ENCODE data around the gene SUSD6. TPM values are rescaled to one million over a fixed set of nuclear protein-coding genes. Genes with fewer than 3 reads are reported as not detected.
A peak's percentile ranks its signal among the peaks of the same experiment; 100 is the strongest.

Gene SUSD6
- total and polyA plus RNA-seq, 2 experiments from 2014 or later = 2.8 to 3.4 TPM

DNA sequence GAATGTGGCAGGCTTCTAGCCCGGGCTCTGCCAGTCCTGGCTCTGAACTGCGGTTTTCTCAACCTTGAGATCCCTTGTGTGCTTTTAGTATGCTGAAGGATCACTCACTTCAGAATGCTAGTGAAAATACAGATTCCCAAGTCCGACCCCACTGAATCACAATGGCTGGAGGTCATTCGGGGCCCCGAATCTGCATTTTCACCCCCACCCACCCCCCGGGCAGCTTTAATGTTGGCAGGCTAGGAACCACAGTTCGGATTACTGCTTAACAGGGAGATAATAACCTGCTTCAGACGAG, 573 bp upstream of the SUSD6 start:
- H3K4me1 ChIP-seq (ENCODE audit: insufficient read depth) = peaks cover 16% of the 10 kb centered on the region
- Mint-ChIP-seq H3K4me1 (peaks cover 42% of the 10 kb centered on the region), H3K4me3 (peak overlapping the region; percentile 90), H3K36me3 (ENCODE audit: low read depth) (no peaks in the 10 kb centered on the region; the same call in 2 of the 3 replicates), H3K27me3 (ENCODE audit: insufficient read depth, low read depth, poor library complexity) (peaks cover 12% of the 10 kb centered on the region), H3K9me3 (no peaks in the 10 kb centered on the region), H3K27ac (peak overlapping the region; percentile 97)
- DNase-seq (ENCODE audit: low spot score) (peak; percentile 44), ATAC-seq (peak; percentile 15)
- H2AFZ ChIP-seq = peak overlapping the region; percentile 97
- no peaks in the 10 kb centered on the region for H3K79me2 ChIP-seq (replicated peaks; ENCODE audit: insufficient read depth)
- TF ChIP-seq, protein P1, sequence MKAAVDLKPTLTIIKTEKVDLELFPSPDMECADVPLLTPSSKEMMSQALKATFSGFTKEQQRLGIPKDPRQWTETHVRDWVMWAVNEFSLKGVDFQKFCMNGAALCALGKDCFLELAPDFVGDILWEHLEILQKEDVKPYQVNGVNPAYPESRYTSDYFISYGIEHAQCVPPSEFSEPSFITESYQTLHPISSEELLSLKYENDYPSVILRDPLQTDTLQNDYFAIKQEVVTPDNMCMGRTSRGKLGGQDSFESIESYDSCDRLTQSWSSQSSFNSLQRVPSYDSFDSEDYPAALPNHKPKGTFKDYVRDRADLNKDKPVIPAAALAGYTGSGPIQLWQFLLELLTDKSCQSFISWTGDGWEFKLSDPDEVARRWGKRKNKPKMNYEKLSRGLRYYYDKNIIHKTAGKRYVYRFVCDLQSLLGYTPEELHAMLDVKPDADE (IDR thresholded peaks at IDR 0.05) = no peak
- TF ChIP-seq, protein P2, sequence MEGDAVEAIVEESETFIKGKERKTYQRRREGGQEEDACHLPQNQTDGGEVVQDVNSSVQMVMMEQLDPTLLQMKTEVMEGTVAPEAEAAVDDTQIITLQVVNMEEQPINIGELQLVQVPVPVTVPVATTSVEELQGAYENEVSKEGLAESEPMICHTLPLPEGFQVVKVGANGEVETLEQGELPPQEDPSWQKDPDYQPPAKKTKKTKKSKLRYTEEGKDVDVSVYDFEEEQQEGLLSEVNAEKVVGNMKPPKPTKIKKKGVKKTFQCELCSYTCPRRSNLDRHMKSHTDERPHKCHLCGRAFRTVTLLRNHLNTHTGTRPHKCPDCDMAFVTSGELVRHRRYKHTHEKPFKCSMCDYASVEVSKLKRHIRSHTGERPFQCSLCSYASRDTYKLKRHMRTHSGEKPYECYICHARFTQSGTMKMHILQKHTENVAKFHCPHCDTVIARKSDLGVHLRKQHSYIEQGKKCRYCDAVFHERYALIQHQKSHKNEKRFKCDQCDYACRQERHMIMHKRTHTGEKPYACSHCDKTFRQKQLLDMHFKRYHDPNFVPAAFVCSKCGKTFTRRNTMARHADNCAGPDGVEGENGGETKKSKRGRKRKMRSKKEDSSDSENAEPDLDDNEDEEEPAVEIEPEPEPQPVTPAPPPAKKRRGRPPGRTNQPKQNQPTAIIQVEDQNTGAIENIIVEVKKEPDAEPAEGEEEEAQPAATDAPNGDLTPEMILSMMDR (conservative IDR thresholded peaks at IDR 0.05; ENCODE audit: low read depth in 2 of 2) = no peak
- no peak for TF ChIP-seq JUNB (IDR thresholded peaks at IDR 0.05; ENCODE audit: unreplicated experiment)
- no peak for TF ChIP-seq STAT1 (IDR thresholded peaks at IDR 0.05; ENCODE audit: unreplicated experiment)
- TF ChIP-seq ZNF114 (CRISPR knock-in tag; IDR thresholded peaks at IDR 0.05) = no peak
- TF ChIP-seq, protein P3, sequence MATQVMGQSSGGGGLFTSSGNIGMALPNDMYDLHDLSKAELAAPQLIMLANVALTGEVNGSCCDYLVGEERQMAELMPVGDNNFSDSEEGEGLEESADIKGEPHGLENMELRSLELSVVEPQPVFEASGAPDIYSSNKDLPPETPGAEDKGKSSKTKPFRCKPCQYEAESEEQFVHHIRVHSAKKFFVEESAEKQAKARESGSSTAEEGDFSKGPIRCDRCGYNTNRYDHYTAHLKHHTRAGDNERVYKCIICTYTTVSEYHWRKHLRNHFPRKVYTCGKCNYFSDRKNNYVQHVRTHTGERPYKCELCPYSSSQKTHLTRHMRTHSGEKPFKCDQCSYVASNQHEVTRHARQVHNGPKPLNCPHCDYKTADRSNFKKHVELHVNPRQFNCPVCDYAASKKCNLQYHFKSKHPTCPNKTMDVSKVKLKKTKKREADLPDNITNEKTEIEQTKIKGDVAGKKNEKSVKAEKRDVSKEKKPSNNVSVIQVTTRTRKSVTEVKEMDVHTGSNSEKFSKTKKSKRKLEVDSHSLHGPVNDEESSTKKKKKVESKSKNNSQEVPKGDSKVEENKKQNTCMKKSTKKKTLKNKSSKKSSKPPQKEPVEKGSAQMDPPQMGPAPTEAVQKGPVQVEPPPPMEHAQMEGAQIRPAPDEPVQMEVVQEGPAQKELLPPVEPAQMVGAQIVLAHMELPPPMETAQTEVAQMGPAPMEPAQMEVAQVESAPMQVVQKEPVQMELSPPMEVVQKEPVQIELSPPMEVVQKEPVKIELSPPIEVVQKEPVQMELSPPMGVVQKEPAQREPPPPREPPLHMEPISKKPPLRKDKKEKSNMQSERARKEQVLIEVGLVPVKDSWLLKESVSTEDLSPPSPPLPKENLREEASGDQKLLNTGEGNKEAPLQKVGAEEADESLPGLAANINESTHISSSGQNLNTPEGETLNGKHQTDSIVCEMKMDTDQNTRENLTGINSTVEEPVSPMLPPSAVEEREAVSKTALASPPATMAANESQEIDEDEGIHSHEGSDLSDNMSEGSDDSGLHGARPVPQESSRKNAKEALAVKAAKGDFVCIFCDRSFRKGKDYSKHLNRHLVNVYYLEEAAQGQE (IDR thresholded peaks at IDR 0.05; ENCODE audit: unreplicated experiment) = no peak
- TF ChIP-seq EZH2phosphoT487 (IDR thresholded peaks at IDR 0.05; ENCODE audit: unreplicated experiment) = no peak
- TF ChIP-seq NANOG (IDR thresholded peaks at IDR 0.05; ENCODE audit: borderline replicate concordance) = no peak
- TF ChIP-seq EZH2 (IDR thresholded peaks at IDR 0.05; ENCODE audit: low read depth, unreplicated experiment) = no peak
- no peak for TF ChIP-seq ZNF331 (CRISPR knock-in tag; IDR thresholded peaks at IDR 0.05; ENCODE audit: low read depth)
- TF ChIP-seq, protein P4, sequence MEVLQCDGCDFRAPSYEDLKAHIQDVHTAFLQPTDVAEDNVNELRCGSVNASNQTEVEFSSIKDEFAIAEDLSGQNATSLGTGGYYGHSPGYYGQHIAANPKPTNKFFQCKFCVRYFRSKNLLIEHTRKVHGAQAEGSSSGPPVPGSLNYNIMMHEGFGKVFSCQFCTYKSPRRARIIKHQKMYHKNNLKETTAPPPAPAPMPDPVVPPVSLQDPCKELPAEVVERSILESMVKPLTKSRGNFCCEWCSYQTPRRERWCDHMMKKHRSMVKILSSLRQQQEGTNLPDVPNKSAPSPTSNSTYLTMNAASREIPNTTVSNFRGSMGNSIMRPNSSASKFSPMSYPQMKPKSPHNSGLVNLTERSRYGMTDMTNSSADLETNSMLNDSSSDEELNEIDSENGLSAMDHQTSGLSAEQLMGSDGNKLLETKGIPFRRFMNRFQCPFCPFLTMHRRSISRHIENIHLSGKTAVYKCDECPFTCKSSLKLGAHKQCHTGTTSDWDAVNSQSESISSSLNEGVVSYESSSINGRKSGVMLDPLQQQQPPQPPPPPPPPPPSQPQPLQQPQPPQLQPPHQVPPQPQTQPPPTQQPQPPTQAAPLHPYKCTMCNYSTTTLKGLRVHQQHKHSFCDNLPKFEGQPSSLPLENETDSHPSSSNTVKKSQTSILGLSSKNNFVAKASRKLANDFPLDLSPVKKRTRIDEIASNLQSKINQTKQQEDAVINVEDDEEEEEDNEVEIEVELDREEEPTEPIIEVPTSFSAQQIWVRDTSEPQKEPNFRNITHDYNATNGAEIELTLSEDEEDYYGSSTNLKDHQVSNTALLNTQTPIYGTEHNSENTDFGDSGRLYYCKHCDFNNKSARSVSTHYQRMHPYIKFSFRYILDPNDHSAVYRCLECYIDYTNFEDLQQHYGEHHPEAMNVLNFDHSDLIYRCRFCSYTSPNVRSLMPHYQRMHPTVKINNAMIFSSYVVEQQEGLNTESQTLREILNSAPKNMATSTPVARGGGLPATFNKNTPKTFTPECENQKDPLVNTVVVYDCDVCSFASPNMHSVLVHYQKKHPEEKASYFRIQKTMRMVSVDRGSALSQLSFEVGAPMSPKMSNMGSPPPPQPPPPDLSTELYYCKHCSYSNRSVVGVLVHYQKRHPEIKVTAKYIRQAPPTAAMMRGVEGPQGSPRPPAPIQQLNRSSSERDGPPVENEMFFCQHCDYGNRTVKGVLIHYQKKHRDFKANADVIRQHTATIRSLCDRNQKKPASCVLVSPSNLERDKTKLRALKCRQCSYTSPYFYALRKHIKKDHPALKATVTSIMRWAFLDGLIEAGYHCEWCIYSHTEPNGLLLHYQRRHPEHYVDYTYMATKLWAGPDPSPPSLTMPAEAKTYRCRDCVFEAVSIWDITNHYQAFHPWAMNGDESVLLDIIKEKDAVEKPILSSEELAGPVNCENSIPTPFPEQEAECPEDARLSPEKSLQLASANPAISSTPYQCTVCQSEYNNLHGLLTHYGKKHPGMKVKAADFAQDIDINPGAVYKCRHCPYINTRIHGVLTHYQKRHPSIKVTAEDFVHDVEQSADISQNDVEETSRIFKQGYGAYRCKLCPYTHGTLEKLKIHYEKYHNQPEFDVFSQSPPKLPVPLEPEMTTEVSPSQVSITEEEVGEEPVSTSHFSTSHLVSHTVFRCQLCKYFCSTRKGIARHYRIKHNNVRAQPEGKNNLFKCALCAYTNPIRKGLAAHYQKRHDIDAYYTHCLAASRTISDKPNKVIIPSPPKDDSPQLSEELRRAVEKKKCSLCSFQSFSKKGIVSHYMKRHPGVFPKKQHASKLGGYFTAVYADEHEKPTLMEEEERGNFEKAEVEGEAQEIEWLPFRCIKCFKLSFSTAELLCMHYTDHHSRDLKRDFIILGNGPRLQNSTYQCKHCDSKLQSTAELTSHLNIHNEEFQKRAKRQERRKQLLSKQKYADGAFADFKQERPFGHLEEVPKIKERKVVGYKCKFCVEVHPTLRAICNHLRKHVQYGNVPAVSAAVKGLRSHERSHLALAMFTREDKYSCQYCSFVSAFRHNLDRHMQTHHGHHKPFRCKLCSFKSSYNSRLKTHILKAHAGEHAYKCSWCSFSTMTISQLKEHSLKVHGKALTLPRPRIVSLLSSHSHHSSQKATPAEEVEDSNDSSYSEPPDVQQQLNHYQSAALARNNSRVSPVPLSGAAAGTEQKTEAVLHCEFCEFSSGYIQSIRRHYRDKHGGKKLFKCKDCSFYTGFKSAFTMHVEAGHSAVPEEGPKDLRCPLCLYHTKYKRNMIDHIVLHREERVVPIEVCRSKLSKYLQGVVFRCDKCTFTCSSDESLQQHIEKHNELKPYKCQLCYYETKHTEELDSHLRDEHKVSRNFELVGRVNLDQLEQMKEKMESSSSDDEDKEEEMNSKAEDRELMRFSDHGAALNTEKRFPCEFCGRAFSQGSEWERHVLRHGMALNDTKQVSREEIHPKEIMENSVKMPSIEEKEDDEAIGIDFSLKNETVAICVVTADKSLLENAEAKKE (CRISPR knock-in tag; IDR thresholded peaks at IDR 0.05) = no peak
- no peak for TF ChIP-seq POLR2AphosphoS5 (IDR thresholded peaks at IDR 0.05; ENCODE audit: low read depth)
- no peak for TF ChIP-seq CREB1 (CRISPR knock-in tag; IDR thresholded peaks at IDR 0.05; ENCODE audit: low read depth)
- peak overlapping the region; percentile 71 for H3K4me3 ChIP-seq
- H3K36me3 ChIP-seq (ENCODE audit: insufficient read depth) = no peaks in the 10 kb centered on the region
- H3F3A ChIP-seq (replicated peaks; ENCODE audit: low read depth) = no peaks in the 10 kb centered on the region; the same call in 1 of the 2 replicates
- no peaks in the 10 kb centered on the region for H3K9me2 ChIP-seq (ENCODE audit: insufficient read depth)
- H3K27ac ChIP-seq (ENCODE audit: low read depth) = peak overlapping the region; percentile 86
- peaks cover 19% of the 10 kb centered on the region for H3K27me3 ChIP-seq (ENCODE audit: insufficient read depth)
- no peaks in the 10 kb centered on the region for H4K20me1 ChIP-seq (replicated peaks; ENCODE audit: insufficient read depth)
- peak overlapping the region; percentile 90 for H3K4me2 ChIP-seq

Data from GM23338 (cell line).